Measurements from ENCODE around the gene NOS2.
"Not testable (repeated sequence)": the region's sequence is repeated elsewhere in the genome, so short reads cannot be mapped to it uniquely, and the experiment has no call there.

NOS2 gene

GRCh38 chr17:27753726-27754125 lies 46.6 kb downstream of the NOS2 start:
- DNase-seq = not testable (repeated sequence)

DNA sequence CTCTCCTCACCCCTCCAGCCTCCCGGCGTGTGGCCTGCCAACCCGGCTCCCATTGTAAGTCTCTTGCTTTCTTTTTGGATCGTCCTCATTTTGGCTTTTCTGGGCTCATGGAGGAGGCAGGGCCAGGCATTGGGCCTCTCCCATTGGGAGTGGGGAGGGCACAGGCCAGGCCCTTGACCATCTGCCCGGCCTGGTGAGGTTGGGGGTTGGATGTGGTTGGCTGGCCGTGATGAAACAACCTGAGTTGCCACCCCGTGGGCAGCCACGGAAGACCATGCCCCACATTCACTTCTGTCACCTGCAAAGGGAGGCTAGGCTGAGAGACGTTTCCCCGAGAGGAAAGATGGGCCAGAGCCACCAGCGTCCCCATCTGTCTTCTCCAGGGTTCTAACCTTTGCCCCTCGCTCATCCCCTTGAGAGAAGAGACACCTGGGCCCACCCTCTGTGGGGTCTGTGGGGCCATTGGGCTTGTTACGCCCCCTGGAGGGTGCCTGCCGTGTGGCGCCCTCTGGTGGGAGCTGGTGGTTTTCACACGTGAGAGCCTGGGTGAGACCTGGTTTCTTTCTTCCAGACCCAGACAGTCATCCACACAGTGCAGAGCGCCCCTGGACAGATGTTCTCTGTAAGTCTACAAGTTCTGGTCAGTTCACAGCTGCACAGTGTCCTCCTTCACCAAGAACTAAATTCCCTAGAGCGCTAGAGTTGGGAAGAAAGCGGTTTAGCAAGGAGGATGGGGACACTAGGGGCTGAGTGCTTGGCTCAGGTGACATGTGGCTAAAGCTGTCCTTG lies 47.3 kb downstream of the NOS2 start:
- not testable (repeated sequence) for DNase-seq

- DNase-seq = no peak
These were observed 48.5 kb downstream of the NOS2 start for GRCh38 chr17:27751622-27752490.

DNA sequence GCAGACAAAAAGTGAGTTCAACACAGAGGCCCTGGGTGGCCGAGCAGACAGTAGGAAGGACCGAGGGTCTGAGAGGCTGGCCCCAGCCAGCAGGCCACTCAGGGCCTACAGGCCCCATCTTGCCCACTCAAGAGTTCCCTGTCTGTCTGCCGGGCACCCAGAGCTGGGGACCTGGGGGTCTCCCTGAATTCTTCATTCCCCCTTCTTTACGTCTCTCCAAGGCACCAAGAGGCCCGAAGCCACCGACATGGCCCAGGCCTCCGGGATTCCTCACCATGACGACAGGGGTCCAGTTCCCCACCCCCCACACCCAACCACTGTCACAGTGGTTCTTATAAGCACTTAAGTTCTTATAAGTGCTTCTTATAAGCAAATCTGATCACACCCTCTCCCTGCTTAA lies 49.2 kb downstream of the NOS2 start:
- no peak for DNase-seq

GRCh38 chr17:27749562-27750150 lies 50.7 kb downstream of the NOS2 start:
- DNase-seq = not testable (repeated sequence)

GRCh38 chr17:27748360-27748825 lies 51.9 kb downstream of the NOS2 start:
- DNase-seq = no peak

DNA sequence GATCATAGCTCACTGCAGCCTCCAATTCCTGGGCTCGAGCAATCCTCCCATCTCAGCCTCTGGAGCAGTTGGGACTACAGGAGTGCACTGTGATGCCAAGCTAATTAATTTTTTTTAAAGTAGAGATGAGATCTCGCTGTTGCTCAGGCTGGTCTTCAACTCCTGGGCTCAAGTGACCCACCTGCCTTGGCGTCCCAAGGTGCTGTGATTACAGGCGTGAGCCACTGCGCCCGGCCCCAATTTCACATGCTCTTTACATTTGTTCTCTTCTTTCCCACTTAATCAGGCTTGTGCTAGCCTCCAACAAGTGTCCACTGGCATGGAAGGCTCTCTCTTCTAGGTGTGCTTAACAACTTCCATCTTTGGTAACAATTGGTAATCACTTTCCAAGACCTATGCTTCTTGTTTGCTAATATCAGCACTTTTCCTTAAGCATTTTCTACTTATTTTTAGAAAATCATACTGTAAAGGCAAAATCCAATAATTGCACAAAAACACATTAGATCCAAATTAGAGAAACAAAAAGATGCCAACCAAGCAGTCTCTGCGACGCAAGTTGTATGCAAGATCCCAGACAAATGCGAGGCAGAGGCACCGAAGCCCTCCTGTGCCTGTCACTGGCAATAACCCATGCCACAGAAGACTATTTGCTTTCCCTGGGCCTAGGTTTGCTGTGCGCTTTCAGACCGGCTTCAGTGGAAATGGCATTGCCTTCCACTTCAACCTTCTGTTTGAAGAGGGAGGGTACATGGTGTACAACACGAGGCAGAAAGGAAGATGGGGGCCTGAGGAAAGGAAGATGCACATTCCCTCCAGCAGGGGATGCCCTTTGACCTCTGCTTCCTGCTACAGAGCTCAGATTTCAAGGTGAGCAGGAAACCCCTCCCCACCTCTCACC lies 52.6 kb downstream of the NOS2 start:
- DNase-seq = no peak

GRCh38 chr17:27746881-27747280 lies 53.4 kb downstream of the NOS2 start:
- no peak for DNase-seq

- not testable (repeated sequence) for DNase-seq
These were observed 54.0 kb downstream of the NOS2 start for GRCh38 chr17:27746320-27746719.

GRCh38 chr17:27745207-27745830 lies 55.0 kb downstream of the NOS2 start:
- not testable (repeated sequence) for DNase-seq

DNA sequence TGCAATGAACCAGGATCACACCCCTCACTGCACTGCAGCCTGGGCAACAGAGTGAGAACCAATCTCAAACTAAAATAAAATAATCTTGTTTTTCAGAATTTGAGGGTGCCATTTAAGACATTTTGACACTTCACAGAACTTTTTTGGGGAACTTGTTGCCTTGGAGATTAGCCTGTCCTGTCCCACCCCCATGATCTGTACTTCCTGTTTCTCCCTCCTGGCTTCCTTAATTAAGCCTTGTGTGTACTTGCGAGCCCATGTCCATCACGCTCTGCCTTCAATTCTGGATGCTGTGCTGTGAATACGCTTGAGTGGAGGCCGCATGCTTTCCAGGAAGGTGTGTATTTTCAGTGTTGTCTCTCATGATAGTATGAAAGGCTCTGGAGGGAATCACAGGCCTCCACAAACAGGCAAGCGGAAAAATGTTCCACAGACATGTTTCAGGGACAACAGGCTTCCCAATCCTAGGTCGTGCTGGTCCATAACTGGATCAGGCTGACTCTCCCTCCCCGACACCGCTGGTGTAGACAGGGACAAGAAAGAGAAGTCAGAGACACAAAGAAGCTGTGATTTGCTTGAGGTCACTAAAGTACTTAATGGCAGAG lies 56.9 kb downstream of the NOS2 start:
- no peak for DNase-seq

- no peak for DNase-seq
These were observed 58.3 kb downstream of the NOS2 start for GRCh38 chr17:27741971-27742575.

- DNase-seq = no peak
These were observed 58.9 kb downstream of the NOS2 start for GRCh38 chr17:27741361-27741861.

DNA sequence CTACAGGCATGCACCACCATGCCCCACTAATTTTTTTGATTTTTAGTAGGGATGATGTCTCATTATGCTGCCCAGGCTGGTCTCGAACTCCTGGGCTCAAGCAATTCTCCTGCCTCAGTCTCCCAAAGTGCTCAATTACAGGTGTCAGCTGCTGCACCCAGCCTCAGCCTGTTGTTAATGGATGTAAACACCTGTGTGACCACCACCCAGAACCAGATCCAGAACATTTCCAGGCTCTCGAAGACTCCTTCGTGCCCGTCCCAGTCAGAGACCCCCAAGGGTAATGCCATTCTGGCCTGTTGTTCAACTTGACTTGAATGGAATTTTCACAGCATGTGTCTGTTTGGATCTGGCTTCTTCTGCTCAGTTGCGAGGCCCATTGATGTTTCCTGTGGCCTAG lies 59.8 kb downstream of the NOS2 start:
- DNase-seq = not testable (repeated sequence)

- no peak for DNase-seq
These were observed 66.6 kb downstream of the NOS2 start for GRCh38 chr17:27733773-27734172.

DNA sequence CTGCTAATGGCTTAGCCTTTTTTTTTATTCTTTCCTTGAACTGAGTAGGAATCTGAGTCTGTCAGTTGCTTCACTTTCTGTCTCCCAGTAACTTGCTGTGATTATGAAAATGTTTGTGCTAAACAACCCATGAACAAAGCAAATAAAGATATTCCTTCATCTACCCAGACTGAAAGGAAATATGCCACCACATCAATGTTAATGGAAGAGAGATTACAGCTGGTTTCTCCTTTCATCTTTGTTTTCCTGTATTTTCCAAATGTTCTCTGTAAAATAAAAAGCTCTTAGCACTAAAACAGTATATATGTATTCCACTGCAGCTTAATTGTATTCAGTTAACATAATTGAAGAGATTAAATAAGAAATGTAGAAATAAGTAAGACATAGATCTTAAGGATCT lies 67.6 kb downstream of the NOS2 start:
- not testable (repeated sequence) for DNase-seq

DNA sequence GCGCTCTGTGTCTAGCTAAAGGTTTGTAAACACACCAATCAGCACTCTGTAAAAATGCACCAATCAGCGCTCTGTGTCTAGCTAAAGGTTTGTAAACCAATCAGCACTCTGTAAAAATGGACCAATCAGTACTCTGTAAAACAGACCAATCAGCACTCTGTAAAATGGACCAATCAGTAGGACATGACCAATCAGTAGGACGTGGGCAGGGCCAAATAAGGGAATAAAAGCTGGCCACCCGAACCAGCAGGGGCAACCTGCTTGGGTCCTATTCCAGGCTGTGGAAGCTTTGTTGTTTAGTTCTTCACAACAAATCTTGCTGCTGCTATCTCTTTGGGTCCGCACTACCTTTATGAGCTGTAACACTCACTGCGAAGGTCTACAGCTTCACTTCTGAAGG lies 74.3 kb downstream of the NOS2 start:
- DNase-seq = not testable (repeated sequence)

DNA sequence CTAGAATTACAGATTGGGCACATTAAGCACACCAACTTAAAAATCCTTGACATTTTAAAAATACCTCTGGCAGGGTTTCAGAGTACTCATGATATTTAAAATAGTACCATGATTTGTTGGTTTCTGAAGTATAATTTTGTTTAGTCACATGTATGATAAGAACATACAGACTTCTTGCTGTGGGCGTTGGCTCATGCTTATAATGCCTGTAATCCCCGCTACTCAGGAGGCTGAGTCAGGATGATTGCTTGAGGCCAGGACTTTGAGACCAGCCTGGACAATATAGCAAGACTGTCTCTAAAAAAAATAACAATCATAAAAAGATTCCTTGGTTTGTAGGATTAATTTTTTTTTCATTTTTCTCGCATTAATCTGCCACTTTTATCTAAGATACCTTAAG lies 78.5 kb downstream of the NOS2 start:
- DNase-seq = no peak
